H1 (cell line): ENCODE results near the gene SAXO1. TPM values are rescaled to one million over a fixed set of nuclear protein-coding genes. Genes with fewer than 3 reads are reported as not detected.

Experiments used
- CTCF ChIA-PET: fragments of 300-600 bp; sonication (Branson Sonifier 250); formaldehyde crosslinking; loops from one replicate; lab custom pipeline; 2021; ENCODE audit not compliant: partially characterized antibody; lab: Charles Lee
- POLR2A ChIA-PET: fragments of 300-600 bp; sonication (Branson Sonifier 250); formaldehyde crosslinking; loops from one replicate; lab custom pipeline; 2021; ENCODE audit warnings: inconsistent platforms; ENCODE audit not compliant: partially characterized antibody; lab: Charles Lee
- DNase-seq, 2 experiments: peaks; one replicate each; pipeline versions ENCODE4 v3.0.0 to v3.0.0-alpha.2; 2010 to 2022; ENCODE audit warnings: low spot score in 2 of 2, low read depth in 1 of 2, mixed read lengths in 1 of 2
- FAIRE-seq: peaks from 2 replicates; lab custom pipeline; 2011; peaks lifted over from hg19 to GRCh38; lab: Jason Lieb, UNC
- H2AFZ ChIP-seq: 2 replicates; pipeline ENCODE4 v1.8.1; 2012; ENCODE audit warnings: low read length, inconsistent platforms
- H2AK5ac ChIP-seq: 2 replicates; pipeline ENCODE4 v1.6.1; 2013; ENCODE audit warnings: low read depth, low read length
- H2BK120ac ChIP-seq: replicated peaks from 2 replicates; pipeline ENCODE3; 2013; ENCODE audit warnings: low read depth, low read length, inconsistent platforms
- H2BK12ac ChIP-seq: 2 replicates; pipeline ENCODE4 v1.6.1; 2013; ENCODE audit warnings: low read depth, low read length
- H2BK15ac ChIP-seq: 2 replicates; pipeline ENCODE4 v1.6.1; 2013; ENCODE audit warnings: low read length
- H2BK20ac ChIP-seq: 2 replicates; pipeline ENCODE4 v1.6.1; 2013; ENCODE audit warnings: low read length
- H2BK5ac ChIP-seq: 2 replicates; pipeline ENCODE4 v1.6.1; 2013; ENCODE audit warnings: low read depth, low read length
- H3K14ac ChIP-seq: 2 replicates; pipeline ENCODE4 v1.6.1; 2013; ENCODE audit warnings: inconsistent platforms; ENCODE audit not compliant: insufficient read length
- H3K18ac ChIP-seq: 2 replicates; pipeline ENCODE4 v1.6.1; 2013; ENCODE audit warnings: low read length; ENCODE audit errors: extremely low read depth
- H3K23ac ChIP-seq: 2 replicates; pipeline ENCODE4 v1.6.1; 2013; ENCODE audit warnings: inconsistent platforms; ENCODE audit not compliant: insufficient read length
- H3K23me2 ChIP-seq: 2 replicates; pipeline ENCODE4 v1.6.1; 2013; ENCODE audit warnings: low read depth, low read length
- H3K27ac ChIP-seq: 2 replicates; pipeline ENCODE4 v1.6.1; 2011; ENCODE audit warnings: low read depth, low read length, inconsistent platforms
- H3K27me3 ChIP-seq, 4 experiments: replicated peaks in 1 of 4; 1 replicate in 1 of 4; 2 replicates in 3 of 4; pipeline versions ENCODE4 v1.6.1 to v1.8.1; 2011 to 2013; ENCODE audit warnings: low read length in 3 of 4, mild to moderate bottlenecking in 3 of 4, inconsistent platforms in 2 of 4, mixed read lengths in 2 of 4, moderate library complexity in 1 of 4; ENCODE audit not compliant: control insufficient read depth in 3 of 4, insufficient read depth in 3 of 4; ENCODE audit errors: extremely low read depth in 1 of 4
- H3K36me3 ChIP-seq, 4 experiments: 2 replicates each; pipeline versions ENCODE4 v1.6.1 to v1.8.1; 2011 to 2013; ENCODE audit warnings: mild to moderate bottlenecking in 4 of 4, low read length in 3 of 4, moderate library complexity in 2 of 4, control low read depth in 1 of 4, inconsistent platforms in 1 of 4; ENCODE audit not compliant: insufficient read depth in 4 of 4, control insufficient read depth in 2 of 4
- H3K4ac ChIP-seq: replicated peaks from 2 replicates; pipeline ENCODE3; 2013; ENCODE audit warnings: low read length, low read depth, mixed read lengths, inconsistent platforms; ENCODE audit not compliant: insufficient read length
- H3K4me1 ChIP-seq, 4 experiments: replicated peaks in 1 of 4; 1 replicate in 1 of 4; 2 replicates in 3 of 4; pipeline versions ENCODE4 v1.6.1 to v1.8.1; 2011 to 2013; ENCODE audit warnings: low read length in 3 of 4, inconsistent platforms in 2 of 4, mixed read lengths in 1 of 4; ENCODE audit not compliant: insufficient read depth in 4 of 4, control insufficient read depth in 3 of 4
- H3K4me2 ChIP-seq, 2 experiments: 2 replicates each; pipeline versions ENCODE4 v1.6.1 to v1.8.1; 2011 to 2013; ENCODE audit warnings: low read depth in 2 of 2, low read length in 2 of 2, control low read depth in 1 of 2, inconsistent platforms in 1 of 2, mild to moderate bottlenecking in 1 of 2; ENCODE audit not compliant: insufficient read depth in 1 of 2
- H3K4me3 ChIP-seq, 4 experiments: fragments of 200-600, 300-600 bp in 1 of 4; sonication (generic), shearing (Covaris generic), sonication (Bioruptor Twin) in 1 of 4; 2 replicates each; pipeline versions ENCODE4 v1.5.1 to v1.8.1; 2011 to 2016; ENCODE audit warnings: low read length in 4 of 4, low read depth in 3 of 4, control low read depth in 2 of 4, inconsistent platforms in 2 of 4, mild to moderate bottlenecking in 2 of 4, mixed read lengths in 1 of 4, moderate library complexity in 1 of 4; ENCODE audit not compliant: insufficient read depth in 2 of 4; ENCODE audit errors: extremely low read depth in 1 of 4
- H3K56ac ChIP-seq: replicated peaks from 2 replicates; pipeline ENCODE3; 2013; ENCODE audit warnings: low read depth, mild to moderate bottlenecking, mixed read lengths, low read length, inconsistent platforms; ENCODE audit not compliant: insufficient read length
- H3K79me1 ChIP-seq: 2 replicates; pipeline ENCODE4 v1.6.1; 2013; ENCODE audit warnings: low read depth, low read length, control low read depth
- H3K79me2 ChIP-seq, 2 experiments: 2 replicates each; pipeline versions ENCODE4 v1.6.1 to v1.8.1; 2012 to 2013; ENCODE audit warnings: low read length in 2 of 2, mild to moderate bottlenecking in 2 of 2, inconsistent platforms in 1 of 2; ENCODE audit not compliant: insufficient read depth in 2 of 2, control insufficient read depth in 1 of 2
- H3K9ac ChIP-seq, 4 experiments: replicated peaks in 1 of 4; 1 replicate in 1 of 4; 2 replicates in 3 of 4; pipeline versions ENCODE4 v1.6.1 to v1.8.1; 2011 to 2013; ENCODE audit warnings: low read depth in 3 of 4, low read length in 3 of 4, control low read depth in 2 of 4, mild to moderate bottlenecking in 2 of 4, moderate library complexity in 2 of 4, inconsistent platforms in 1 of 4; ENCODE audit errors: extremely low read depth in 1 of 4
- H3K9me3 ChIP-seq, 2 experiments: 2 replicates each; pipeline versions ENCODE4 v1.6.1 to v1.8.1; 2012 to 2013; ENCODE audit warnings: mild to moderate bottlenecking in 2 of 2, moderate library complexity in 2 of 2, control low read depth in 1 of 2, inconsistent platforms in 1 of 2, low read depth in 1 of 2, low read length in 1 of 2, mixed read lengths in 1 of 2; ENCODE audit not compliant: insufficient read depth in 2 of 2
- H4K20me1 ChIP-seq, 2 experiments: replicated peaks in 1 of 2; 2 replicates each; pipeline versions ENCODE3 to v1.8.1; 2011 to 2013; ENCODE audit warnings: inconsistent platforms in 2 of 2, low read length in 2 of 2, mild to moderate bottlenecking in 1 of 2; ENCODE audit not compliant: insufficient read depth in 2 of 2, control insufficient read depth in 1 of 2
- H4K5ac ChIP-seq: 2 replicates; pipeline ENCODE4 v1.6.1; 2013; ENCODE audit warnings: low read length, low read depth, mixed read lengths, inconsistent platforms; ENCODE audit not compliant: insufficient read length
- H4K8ac ChIP-seq: 2 replicates; pipeline ENCODE4 v1.8.0; 2013; ENCODE audit warnings: mild to moderate bottlenecking, moderate library complexity, low read length, inconsistent platforms; ENCODE audit not compliant: insufficient read depth; ENCODE audit errors: extremely low read depth
- H4K91ac ChIP-seq: replicated peaks from 2 replicates; pipeline ENCODE3; 2013; ENCODE audit warnings: low read length, mixed read lengths, inconsistent platforms; ENCODE audit not compliant: insufficient read length
- BCL11A ChIP-seq, 2 experiments: IDR thresholded peaks; one replicate each; pipeline ENCODE4 v1.6.1; 2011; ENCODE audit warnings: low read depth in 2 of 2, low read length in 2 of 2, mild to moderate bottlenecking in 2 of 2
- E2F6 ChIP-seq: IDR thresholded peaks from 2 replicates; pipeline ENCODE4 v1.6.1; 2012; ENCODE audit warnings: inconsistent platforms
- HDAC2 ChIP-seq, 2 experiments: fragments of 300-600 bp in 1 of 2; sonication (generic) in 1 of 2; IDR thresholded peaks; 2 replicates each; pipeline ENCODE4 v1.6.1; 2011 to 2012; ENCODE audit warnings: low read depth in 2 of 2, low read length in 2 of 2, mild to moderate bottlenecking in 2 of 2, moderate library complexity in 2 of 2, borderline replicate concordance in 1 of 2, inconsistent platforms in 1 of 2
- PHF8 ChIP-seq: fragments of 200-600 bp; sonication (generic); conservative IDR thresholded peaks from 2 replicates; pipeline ENCODE4 v1.7.1; 2012; ENCODE audit warnings: low read depth, mild to moderate bottlenecking, inconsistent platforms, low read length, moderate library complexity
- YY1 ChIP-seq: IDR thresholded peaks from 2 replicates; pipeline ENCODE4 v1.6.1; 2011; ENCODE audit warnings: low read depth, mild to moderate bottlenecking, low read length
- WGBS, 2 experiments: shearing (Covaris generic) in 1 of 2; methylation state at CpG; one replicate each; pipeline versions ENCODE4 v1.1.6 to v1.1.7; 2013 to 2015; ENCODE audit warnings: low lambda C conversion rate in 2 of 2, mixed read lengths in 2 of 2, inconsistent platforms in 1 of 2, low coverage in 1 of 2, missing lambda C conversion rate in 1 of 2; ENCODE audit not compliant: insufficient replicate concordance in 2 of 2, insufficient coverage in 1 of 2, insufficient read length in 1 of 2; ENCODE audit errors: extremely low coverage in 1 of 2, missing lambda C conversion rate in 1 of 2; 5-methylcytosine and 5-hydroxymethylcytosine counted together
- polyA plus RNA-seq, 7 experiments: library from polyadenylated mRNA; depleted of rRNA in 3 of 7; stranded (reverse) in 5 of 7; unstranded in 2 of 7; fragments of >200 nt in 5 of 7; fragments of 200-250 nt in 2 of 7; gene quantifications; 1 replicate in 5 of 7; 2 replicates in 1 of 7; 4 replicates in 1 of 7; pipeline versions ENCODE4 v1.2.1 to v1.2.3, GENCODE V29; 2011 to 2013; ENCODE audit warnings: missing spikeins in 2 of 7, mixed read lengths in 2 of 7
- total RNA-seq: library from RNA; stranded (reverse); fragmentation: NEBNext Ultra II Directional; extraction: Animal tissue kit (Norgen Biotek cat#: 25700); gene quantifications from 2 replicates; pipeline ENCODE4 v1.2.1, GENCODE V29; 2021

Gene SAXO1
- total and polyA plus RNA-seq, 2 of the 8 experiments (the other 6 are each of a cell fraction or from before 2014, with no cell fraction given): 0.11 to 0.20 TPM

GRCh38 chr9:18905028-18905882 lies 127.8 kb downstream of the SAXO1 start:
- Histone ChIP-seq H3K56ac (no peak overlapping the region), H3K9me3 (no peaks in the 10 kb centered on the region), H3K27me3 (no peaks in the 10 kb centered on the region; a peak in 1 of 7 replicates), H4K20me1 (no peaks in the 10 kb centered on the region), H3K23ac (no peak overlapping the region), H3K18ac (no peak overlapping the region), H3K4me1 (0 out of 7 replicates have a peak, but pooled peaks cover 0 to 3% (median 0%) of the 10 kb centered on the region in 4 experiments), H4K91ac (no peak overlapping the region), H3K23me2 (no peaks in the 10 kb centered on the region), H2BK120ac (no peak overlapping the region), H2BK20ac (no peak overlapping the region), H3K4ac (no peak overlapping the region), H3K14ac (no peak overlapping the region), H3K27ac (no peak overlapping the region), H2BK5ac (no peak overlapping the region), H2AFZ (no peak overlapping the region), H2BK15ac (no peak overlapping the region), H3K36me3 (no peaks in the 10 kb centered on the region), H3K4me2 (no peak overlapping the region), H4K5ac (no peak overlapping the region), H3K79me1 (no peaks in the 10 kb centered on the region), H2BK12ac (no peak overlapping the region), H4K8ac (no peak overlapping the region; the same call in 1 of the 2 replicates), H3K79me2 (no peaks in the 10 kb centered on the region), H3K4me3 (no peak overlapping the region), H2AK5ac (no peak overlapping the region), H3K9ac (no peak overlapping the region)
- 89% methylated on average over 11 of the region's 11 CpGs; no CpG with 5 or more reads in 1 of the 2 experiments for WGBS, 2 experiments
- ChIA-PET CTCF (interaction anchor here (0.9 kb wide), 1 partner anchor 15 kb away, joined by 3 read pairs; no protein-coding TSS in a partner anchor), POLR2A (no interaction called here)
- DNase-seq: no peak
- FAIRE-seq: no peak
- TF ChIP-seq HDAC2 (IDR thresholded peaks at IDR 0.05; ENCODE audit: borderline replicate concordance in 1 of 2, low read depth in 2 of 2, low read length in 2 of 2) (no peak), BCL11A (IDR thresholded peaks at IDR 0.05; ENCODE audit: low read depth in 2 of 2, low read length in 2 of 2) (no peak), YY1 (no peak), E2F6 (no peak), PHF8 (no peak)
